Esophagus squamous epithelium (tissue), 4 donors: ENCODE results near the gene ITM2C.

ENCODE experiments used
- CTCF ChIP-seq, 6 experiments: fragments of 450-650 bp in 4 of 6; fragments of 200-600 bp in 2 of 6; sonication (generic) in 2 of 6; IDR thresholded peaks; one replicate each; pipeline ENCODE4 v1.5.1; 2016 to 2019; ENCODE audit warnings: antibody characterized with exemption in 6 of 6, mild to moderate bottlenecking in 4 of 6, moderate library complexity in 4 of 6
- POLR2A ChIP-seq, 4 donors: fragments of 450-650 bp; IDR thresholded peaks; one replicate each; pipeline ENCODE4 v1.6.1; 2017; ENCODE audit warnings: antibody characterized with exemption in 4 of 4, mild to moderate bottlenecking in 4 of 4, moderate library complexity in 3 of 4

GRCh38 chr2:230887342-230887741, 22.6 kb downstream of the ITM2C start:
- TF ChIP-seq CTCF (IDR thresholded peaks at IDR 0.05) (no peak), POLR2A (IDR thresholded peaks at IDR 0.05) (no peak)
